ENCODE results near the gene ULK4. TPM values are rescaled to one million over a fixed set of nuclear protein-coding genes. Genes with fewer than 3 reads are reported as not detected.

The ULK4 gene
- total RNA-seq, 1 experiment from 2014 or later, result 3.6 TPM

DNA sequence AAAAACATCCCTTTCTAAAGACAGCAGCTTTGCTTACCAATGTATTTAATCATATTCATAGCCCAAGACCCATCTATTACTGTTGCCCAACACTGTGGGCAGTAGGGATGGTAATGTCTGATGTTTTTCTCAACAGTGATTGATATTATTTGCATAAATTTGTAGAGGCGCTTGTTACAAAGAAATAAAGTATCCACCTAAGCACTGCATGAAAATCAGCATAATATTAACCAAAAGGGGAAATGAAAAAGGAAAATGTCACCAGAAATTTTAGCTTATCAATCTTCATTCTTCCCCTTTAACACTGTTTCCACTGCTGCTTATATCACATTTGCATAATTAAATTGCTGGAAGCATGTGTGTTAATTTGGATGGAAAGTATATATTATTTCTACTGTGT is 622.1 kb downstream of the ULK4 start:
- no peak for DNase-seq
- no peaks in the 10 kb centered on the region for H3K27me3 ChIP-seq
- no peaks in the 10 kb centered on the region for H3K36me3 ChIP-seq
- H3K9me3 ChIP-seq, result no peaks in the 10 kb centered on the region
- no peak overlapping the region for H3K4me3 ChIP-seq

DNA sequence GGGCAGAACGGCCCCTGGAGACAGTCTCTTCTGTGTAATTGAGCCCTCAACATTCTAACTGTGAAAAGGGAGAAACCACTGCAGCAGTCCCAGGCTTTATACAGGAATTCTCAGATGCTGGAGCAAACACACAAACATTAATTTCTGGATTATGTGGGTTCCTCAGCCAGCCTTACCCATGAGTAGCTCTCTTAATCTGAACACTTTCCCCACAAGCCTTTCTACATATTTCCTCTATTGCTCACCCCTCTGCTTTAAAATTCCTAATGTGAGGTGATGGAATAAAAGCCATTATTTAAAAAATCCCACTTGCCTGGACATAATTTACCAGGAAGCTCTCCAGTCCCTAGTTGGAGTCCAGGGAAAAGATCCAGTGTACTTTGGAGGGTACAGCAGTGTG is 623.6 kb downstream of the ULK4 start:
- H3K9me3 ChIP-seq, result no peaks in the 10 kb centered on the region
- no peak for DNase-seq

DNA sequence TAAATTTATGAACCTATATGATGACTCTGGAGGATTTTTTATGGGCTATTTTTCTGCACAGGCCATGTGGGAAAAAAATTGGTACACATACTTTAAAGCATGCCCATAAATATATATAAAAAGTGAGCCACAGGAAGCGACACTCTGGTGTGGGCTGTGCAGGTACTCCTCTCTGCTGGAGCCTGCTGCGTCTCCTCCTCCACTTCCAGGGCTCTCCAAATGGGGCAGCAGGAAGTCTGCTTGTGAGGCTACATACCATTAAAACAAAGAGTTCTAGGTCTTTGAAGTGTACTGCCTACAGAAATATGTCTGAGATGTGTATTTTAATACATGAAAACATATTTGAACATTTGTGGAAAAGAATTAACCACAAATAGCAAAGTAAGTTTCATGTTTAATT is 627.5 kb downstream of the ULK4 start:
- H3K4me3 ChIP-seq, result no peak overlapping the region
- H3K27me3 ChIP-seq, result no peaks in the 10 kb centered on the region
- H3K9me3 ChIP-seq, result no peaks in the 10 kb centered on the region
- no peaks in the 10 kb centered on the region for H3K36me3 ChIP-seq
- DNase-seq, result no peak

More for the DNA sequence above, 623.6 kb downstream of the ULK4 start:
- no peak overlapping the region for H3K4me3 ChIP-seq
- H3K36me3 ChIP-seq, result no peaks in the 10 kb centered on the region
- no peaks in the 10 kb centered on the region for H3K27me3 ChIP-seq

DNA sequence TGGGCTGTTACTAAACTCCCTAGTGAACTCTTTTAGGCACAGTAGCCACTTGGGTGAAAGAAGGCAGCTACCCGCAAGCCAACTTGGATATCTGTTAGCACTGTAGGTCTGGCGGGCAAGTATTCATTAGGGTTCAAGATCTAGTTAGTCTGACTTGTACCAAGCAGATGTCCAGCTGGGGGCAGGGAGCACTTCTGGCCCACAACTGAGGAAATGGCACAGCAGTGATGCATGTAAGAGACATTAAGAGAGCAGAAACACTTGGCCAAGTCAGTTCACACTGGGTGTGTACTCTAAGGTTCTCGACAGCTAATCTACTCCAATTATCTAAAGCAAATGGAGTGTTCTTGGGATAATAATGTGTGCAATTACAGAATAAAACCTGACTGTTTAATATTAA is 630.9 kb downstream of the ULK4 start:
- Histone ChIP-seq H3K9me3 (no peaks in the 10 kb centered on the region), H3K36me3 (no peaks in the 10 kb centered on the region), H3K4me3 (no peak overlapping the region), H3K27me3 (no peaks in the 10 kb centered on the region)
- DNase-seq, result no peak

GRCh38 chr3:41330465-41330864 is 631.4 kb downstream of the ULK4 start:
- Histone ChIP-seq H3K4me3 (no peak overlapping the region), H3K9me3 (no peaks in the 10 kb centered on the region), H3K36me3 (no peaks in the 10 kb centered on the region), H3K27me3 (no peaks in the 10 kb centered on the region)
- DNase-seq, result no peak

GRCh38 chr3:41329881-41330280 is 632.0 kb downstream of the ULK4 start:
- H3K4me3 ChIP-seq, result no peak overlapping the region
- H3K9me3 ChIP-seq, result no peaks in the 10 kb centered on the region
- H3K36me3 ChIP-seq, result no peaks in the 10 kb centered on the region
- no peaks in the 10 kb centered on the region for H3K27me3 ChIP-seq
- no peak for DNase-seq

GRCh38 chr3:41328926-41329325 is 633.0 kb downstream of the ULK4 start:
- Histone ChIP-seq H3K36me3 (no peaks in the 10 kb centered on the region), H3K4me3 (no peak overlapping the region), H3K9me3 (no peaks in the 10 kb centered on the region), H3K27me3 (no peaks in the 10 kb centered on the region)
- DNase-seq, result no peak

- H3K36me3 ChIP-seq, result no peaks in the 10 kb centered on the region
- no peak for DNase-seq
- H3K4me3 ChIP-seq, result no peak overlapping the region
- no peaks in the 10 kb centered on the region for H3K9me3 ChIP-seq
- H3K27me3 ChIP-seq, result no peaks in the 10 kb centered on the region
These were observed 634.2 kb downstream of the ULK4 start for GRCh38 chr3:41327718-41328117.

DNA sequence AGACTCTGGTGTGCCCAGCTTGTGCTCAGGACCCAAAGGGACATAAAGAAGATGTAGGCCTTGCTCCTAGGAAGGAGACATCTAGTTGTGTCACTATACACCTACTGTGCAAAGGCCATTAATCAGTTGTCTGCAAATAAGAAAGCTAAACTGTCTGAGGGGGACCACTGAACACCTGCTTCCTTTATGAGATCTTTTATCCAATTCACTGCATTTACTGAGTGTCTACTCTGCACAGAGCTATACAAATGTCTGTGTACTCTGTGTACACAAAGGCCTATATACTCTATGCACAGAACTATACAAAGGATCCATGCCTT is 637.8 kb downstream of the ULK4 start:
- H3K4me3 ChIP-seq, result no peak overlapping the region
- no peaks in the 10 kb centered on the region for H3K27me3 ChIP-seq
- no peaks in the 10 kb centered on the region for H3K9me3 ChIP-seq
- no peak for DNase-seq
- H3K36me3 ChIP-seq, result no peaks in the 10 kb centered on the region

GRCh38 chr3:41323467-41324155 is 638.3 kb downstream of the ULK4 start:
- no peaks in the 10 kb centered on the region for H3K9me3 ChIP-seq
- H3K27me3 ChIP-seq, result no peaks in the 10 kb centered on the region
- DNase-seq, result no peak
- H3K4me3 ChIP-seq, result no peak overlapping the region
- H3K36me3 ChIP-seq, result no peaks in the 10 kb centered on the region

- no peaks in the 10 kb centered on the region for H3K27me3 ChIP-seq
- H3K9me3 ChIP-seq, result no peaks in the 10 kb centered on the region
- no peaks in the 10 kb centered on the region for H3K36me3 ChIP-seq
- DNase-seq, result no peak
- H3K4me3 ChIP-seq, result no peak overlapping the region
These were observed 640.3 kb downstream of the ULK4 start for GRCh38 chr3:41321642-41321980.

- no peak overlapping the region for H3K4me3 ChIP-seq
- no peak for DNase-seq
- H3K9me3 ChIP-seq, result no peaks in the 10 kb centered on the region
- no peaks in the 10 kb centered on the region for H3K27me3 ChIP-seq
- no peaks in the 10 kb centered on the region for H3K36me3 ChIP-seq
These were observed 640.8 kb downstream of the ULK4 start for GRCh38 chr3:41320953-41321641.

- peak; percentile 7 for DNase-seq
- no peaks in the 10 kb centered on the region for H3K9me3 ChIP-seq
These were observed 643.4 kb downstream of the ULK4 start for GRCh38 chr3:41318520-41318919.

DNA sequence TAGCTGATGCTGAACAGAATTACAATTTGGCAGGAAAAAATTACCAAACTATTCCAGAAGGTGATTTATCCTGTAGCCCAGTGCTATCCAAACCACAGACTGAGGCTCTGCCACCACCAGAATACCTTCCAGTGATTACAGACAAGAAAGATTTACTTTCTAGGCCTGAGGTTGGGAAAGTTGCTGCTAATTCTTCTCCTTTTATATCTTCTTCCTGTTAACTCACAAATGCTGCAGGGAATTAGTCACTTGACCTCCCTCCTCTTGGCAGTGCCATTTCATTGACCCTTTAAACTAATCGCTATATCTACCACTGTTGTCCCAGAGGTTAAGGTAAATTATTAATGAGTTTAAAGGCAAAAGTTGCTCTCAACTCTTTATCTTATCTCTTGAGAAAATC is 644.2 kb downstream of the ULK4 start:
- no peak overlapping the region for H3K4me3 ChIP-seq
- no peaks in the 10 kb centered on the region for H3K36me3 ChIP-seq
- H3K27me3 ChIP-seq, result no peaks in the 10 kb centered on the region
- peak; percentile 4 for DNase-seq
- H3K9me3 ChIP-seq, result no peaks in the 10 kb centered on the region

More at GRCh38 chr3:41318520-41318919, 643.4 kb downstream of the ULK4 start:
- Histone ChIP-seq H3K36me3 (no peaks in the 10 kb centered on the region), H3K27me3 (no peaks in the 10 kb centered on the region), H3K4me3 (no peak overlapping the region)

GRCh38 chr3:41317298-41317697 is 644.6 kb downstream of the ULK4 start:
- Histone ChIP-seq H3K4me3 (no peak overlapping the region), H3K9me3 (no peaks in the 10 kb centered on the region), H3K36me3 (no peaks in the 10 kb centered on the region), H3K27me3 (no peaks in the 10 kb centered on the region)
- DNase-seq, result no peak

DNA sequence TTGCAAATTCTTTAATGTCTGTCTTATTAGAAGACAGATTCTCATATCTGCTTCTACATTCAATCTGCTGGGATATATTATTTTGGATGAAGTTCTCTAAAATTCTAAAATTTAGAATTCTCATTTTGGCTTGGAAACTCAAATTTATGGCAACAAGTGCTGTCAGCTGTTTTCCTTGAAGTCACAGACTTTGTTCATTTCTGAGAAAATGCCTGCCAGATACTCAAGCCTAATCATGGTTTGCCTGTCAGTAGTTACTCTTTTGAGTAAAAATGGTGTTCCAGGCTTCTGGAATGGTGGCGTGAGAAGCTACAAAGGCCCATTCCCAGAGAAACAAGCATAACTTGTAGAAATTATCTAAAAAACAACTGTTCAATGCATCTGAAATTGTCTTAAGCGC is 646.8 kb downstream of the ULK4 start:
- DNase-seq, result no peak
- Histone ChIP-seq H3K27me3 (no peaks in the 10 kb centered on the region), H3K9me3 (no peaks in the 10 kb centered on the region), H3K36me3 (no peaks in the 10 kb centered on the region), H3K4me3 (no peak overlapping the region)

GRCh38 chr3:41308119-41308518 is 653.8 kb downstream of the ULK4 start:
- H3K36me3 ChIP-seq, result no peaks in the 10 kb centered on the region
- no peak overlapping the region for H3K4me3 ChIP-seq
- no peak for DNase-seq
- H3K27me3 ChIP-seq, result no peaks in the 10 kb centered on the region
- H3K9me3 ChIP-seq, result no peaks in the 10 kb centered on the region

- Histone ChIP-seq H3K4me3 (no peak overlapping the region), H3K9me3 (no peaks in the 10 kb centered on the region), H3K27me3 (no peaks in the 10 kb centered on the region), H3K36me3 (no peaks in the 10 kb centered on the region)
- no peak for DNase-seq
These were observed 654.8 kb downstream of the ULK4 start for GRCh38 chr3:41307065-41307464.

All from MG63 (cell line).